Activated B cell treated with CpG ODN at 0.5 μM for 24 hours (primary cell): ENCODE results near the gene SSPN. TPM values are rescaled to one million over a fixed set of nuclear protein-coding genes. Genes with fewer than 3 reads are reported as not detected.

Experiments used
- ATAC-seq: fragments of 200-7000 bp; cut with Tn5 transposase; one replicate; pipeline ENCODE4 v1.10.0; 2021; ENCODE audit warnings: low read depth, mild to moderate bottlenecking, moderate library complexity
- CTCF ChIA-PET: fragments of 350-600 bp; sonication (Branson Sonifier 250); formaldehyde crosslinking; loops from one replicate; lab custom pipeline; 2021; ENCODE audit warnings: antibody characterized with exemption; lab: Charles Lee
- POLR2A ChIA-PET: fragments of 350-600 bp; sonication (Branson Sonifier 250); formaldehyde crosslinking; loops from one replicate; lab custom pipeline; 2021; ENCODE audit warnings: antibody characterized with exemption; lab: Charles Lee
- DNase-seq: peaks from one replicate; pipeline ENCODE4 v3.0.0; 2022
- H3K27ac Mint-ChIP-seq: one replicate; pipeline ENCODE4 v1.8.0; 2020; ENCODE audit warnings: mixed read lengths
- H3K27me3 Mint-ChIP-seq: one replicate; pipeline ENCODE4 v1.8.0; 2021; ENCODE audit warnings: mixed read lengths
- H3K36me3 Mint-ChIP-seq: one replicate; pipeline ENCODE4 v1.8.0; 2021; ENCODE audit warnings: low read depth, mixed read lengths
- H3K4me1 Mint-ChIP-seq: one replicate; pipeline ENCODE4 v1.8.0; 2021; ENCODE audit warnings: mixed read lengths
- H3K4me3 Mint-ChIP-seq: one replicate; pipeline ENCODE4 v1.8.0; 2020; ENCODE audit warnings: mild to moderate bottlenecking, mixed read lengths
- H3K9me3 Mint-ChIP-seq: one replicate; pipeline ENCODE4 v1.8.0; 2020; ENCODE audit warnings: mixed read lengths
- intact Hi-C: fragments of 100-400 bp; cut with micrococcal nuclease; formaldehyde crosslinking; loops from one replicate; pipeline ENCODE4 v1.15.1; 2024
- total RNA-seq: library from RNA; stranded (reverse); gene quantifications from 2 replicates; pipeline ENCODE4 v1.2.3, GENCODE V29; 2022
- TF ChIP-seq, protein P1 (sequence below): fragments of 200-600 bp; IDR thresholded peaks from one replicate; pipeline ENCODE4 v1.8.0; 2022; ENCODE audit warnings: antibody characterized with exemption, mild to moderate bottlenecking

SSPN gene
- total RNA-seq, 1 donor from 2014 or later: 3.0 TPM

DNA sequence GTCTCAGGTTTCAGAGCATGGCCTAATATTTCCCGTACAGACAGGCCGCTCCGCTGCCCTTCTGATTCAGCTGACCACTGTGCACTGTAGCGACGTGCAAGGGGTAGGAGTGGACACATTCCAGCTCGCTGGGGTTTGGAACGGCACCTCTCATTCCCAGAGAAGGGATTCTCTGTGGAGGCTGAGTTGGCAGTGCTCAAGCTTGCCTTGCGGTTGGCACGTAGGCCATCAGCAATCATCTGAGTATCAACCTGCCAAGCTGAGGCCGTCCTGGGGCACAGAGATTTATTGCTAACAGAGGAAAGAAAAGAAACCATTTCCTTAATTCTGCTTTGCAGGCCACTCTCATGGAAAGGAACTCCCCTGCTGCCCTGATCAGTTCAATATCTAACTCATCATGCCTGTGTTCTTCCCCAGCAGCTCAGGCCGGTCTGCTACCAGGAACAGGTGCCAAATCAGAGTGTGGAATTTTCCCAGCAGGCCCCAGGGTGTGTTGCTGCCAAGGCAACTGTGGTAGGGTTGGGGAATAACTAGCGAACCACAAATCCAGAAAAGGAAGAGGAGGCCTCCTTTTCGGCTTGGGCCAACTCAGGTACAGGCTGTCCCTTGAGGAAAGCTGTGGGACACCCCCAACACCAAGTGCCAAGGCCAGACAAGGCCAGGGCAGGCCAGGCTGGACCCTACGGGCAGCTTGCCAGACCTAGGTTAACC is 92.5 kb downstream of the SSPN start:
- intact Hi-C loops: no loop called here
- Mint-ChIP-seq H3K4me1 (peaks cover 5% of the 10 kb centered on the region), H3K27ac (no peak overlapping the region), H3K4me3 (no peak overlapping the region), H3K27me3 (no peaks in the 10 kb centered on the region), H3K36me3 (no peaks in the 10 kb centered on the region), H3K9me3 (no peaks in the 10 kb centered on the region)
- DNase-seq (no peak), ATAC-seq (no peak)
- TF ChIP-seq, protein P1, sequence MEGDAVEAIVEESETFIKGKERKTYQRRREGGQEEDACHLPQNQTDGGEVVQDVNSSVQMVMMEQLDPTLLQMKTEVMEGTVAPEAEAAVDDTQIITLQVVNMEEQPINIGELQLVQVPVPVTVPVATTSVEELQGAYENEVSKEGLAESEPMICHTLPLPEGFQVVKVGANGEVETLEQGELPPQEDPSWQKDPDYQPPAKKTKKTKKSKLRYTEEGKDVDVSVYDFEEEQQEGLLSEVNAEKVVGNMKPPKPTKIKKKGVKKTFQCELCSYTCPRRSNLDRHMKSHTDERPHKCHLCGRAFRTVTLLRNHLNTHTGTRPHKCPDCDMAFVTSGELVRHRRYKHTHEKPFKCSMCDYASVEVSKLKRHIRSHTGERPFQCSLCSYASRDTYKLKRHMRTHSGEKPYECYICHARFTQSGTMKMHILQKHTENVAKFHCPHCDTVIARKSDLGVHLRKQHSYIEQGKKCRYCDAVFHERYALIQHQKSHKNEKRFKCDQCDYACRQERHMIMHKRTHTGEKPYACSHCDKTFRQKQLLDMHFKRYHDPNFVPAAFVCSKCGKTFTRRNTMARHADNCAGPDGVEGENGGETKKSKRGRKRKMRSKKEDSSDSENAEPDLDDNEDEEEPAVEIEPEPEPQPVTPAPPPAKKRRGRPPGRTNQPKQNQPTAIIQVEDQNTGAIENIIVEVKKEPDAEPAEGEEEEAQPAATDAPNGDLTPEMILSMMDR: no peak
- ChIA-PET CTCF (no interaction called here), POLR2A (no interaction called here)

GRCh38 chr12:26290565-26290964 is 95.2 kb downstream of the SSPN start:
- Mint-ChIP-seq H3K27ac (no peak overlapping the region), H3K36me3 (no peaks in the 10 kb centered on the region)

DNA sequence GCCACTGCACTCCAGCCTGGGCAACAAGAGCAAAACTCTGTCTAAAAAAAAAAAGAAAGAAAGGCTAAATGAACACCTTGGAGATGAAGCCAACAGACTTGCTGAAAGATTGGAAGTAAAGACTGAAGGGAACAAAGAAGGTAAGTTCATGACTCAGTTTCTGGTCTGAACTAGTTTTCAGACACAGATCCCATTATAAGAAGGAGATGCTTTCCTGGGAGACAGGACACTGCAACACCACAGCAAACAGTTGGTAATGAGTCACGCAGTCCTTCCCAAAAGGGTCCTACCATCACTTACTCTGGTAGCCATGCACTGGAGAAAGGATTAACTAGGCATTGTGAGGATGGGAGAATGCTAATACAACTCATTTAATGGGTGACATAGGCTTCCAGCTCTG is 97.2 kb downstream of the SSPN start:
- DNase-seq: no peak
- ATAC-seq: no peak
- no peak overlapping the region for H3K4me3 Mint-ChIP-seq
- ChIA-PET POLR2A (no interaction called here), CTCF (no interaction called here)
- intact Hi-C loops: no loop called here
- H3K4me1 Mint-ChIP-seq: peaks cover 4% of the 10 kb centered on the region
- H3K27me3 Mint-ChIP-seq: no peaks in the 10 kb centered on the region
- TF ChIP-seq, protein P1: no peak
- H3K27ac Mint-ChIP-seq: no peak overlapping the region
- no peaks in the 10 kb centered on the region for H3K36me3 Mint-ChIP-seq
- H3K9me3 Mint-ChIP-seq: no peaks in the 10 kb centered on the region

More at GRCh38 chr12:26290565-26290964, 95.2 kb downstream of the SSPN start:
- ATAC-seq (no peak), DNase-seq (no peak)
- CTCF ChIA-PET: no interaction called here
- Mint-ChIP-seq H3K9me3 (no peaks in the 10 kb centered on the region), H3K4me3 (no peak overlapping the region), H3K27me3 (no peaks in the 10 kb centered on the region), H3K4me1 (peaks cover 4% of the 10 kb centered on the region)
- TF ChIP-seq, protein P1: no peak
- POLR2A ChIA-PET: no interaction called here
- intact Hi-C loops: no loop called here

DNA sequence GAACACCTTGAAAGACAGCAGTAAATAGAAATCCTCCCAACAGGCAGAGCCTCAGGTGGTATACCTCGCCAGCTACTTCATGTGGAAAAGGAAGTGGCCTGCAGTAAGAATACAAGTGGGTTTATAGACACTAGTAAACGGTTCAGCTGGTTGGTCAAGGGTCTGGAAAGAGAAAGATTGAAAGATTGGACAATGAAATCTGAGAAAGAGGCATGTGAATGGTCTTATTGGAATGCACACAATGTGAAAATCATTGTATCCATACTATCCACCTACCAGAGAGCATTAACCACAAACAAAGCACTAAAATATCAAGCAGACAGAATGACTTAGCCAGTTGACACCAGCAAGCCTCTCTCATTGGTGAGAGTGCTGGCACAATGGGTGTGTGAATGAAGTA is 98.2 kb downstream of the SSPN start:
- ATAC-seq (no peak), DNase-seq (no peak)
- peaks cover 13% of the 10 kb centered on the region for H3K4me1 Mint-ChIP-seq
- no peak overlapping the region for H3K4me3 Mint-ChIP-seq
- H3K36me3 Mint-ChIP-seq: no peaks in the 10 kb centered on the region
- no peaks in the 10 kb centered on the region for H3K27me3 Mint-ChIP-seq
- no peak overlapping the region for H3K27ac Mint-ChIP-seq
- ChIA-PET CTCF (interaction anchor here (0.6 kb wide), 1 partner anchor 187 kb away, joined by 3 read pairs; no protein-coding TSS in a partner anchor), POLR2A (interaction anchor here (0.7 kb wide), 1 partner anchor 148 kb away, joined by 3 read pairs; no protein-coding TSS in a partner anchor)
- TF ChIP-seq, protein P1: no peak
- no peaks in the 10 kb centered on the region for H3K9me3 Mint-ChIP-seq
- intact Hi-C loops: no loop called here

- peaks cover 26% of the 10 kb centered on the region for H3K4me1 Mint-ChIP-seq
- TF ChIP-seq, protein P1: no peak
These were observed 99.6 kb downstream of the SSPN start for GRCh38 chr12:26295001-26295400.

More at GRCh38 chr12:26295001-26295400, 99.6 kb downstream of the SSPN start:
- Mint-ChIP-seq H3K4me3 (no peak overlapping the region), H3K27ac (no peak overlapping the region), H3K9me3 (no peaks in the 10 kb centered on the region), H3K36me3 (no peaks in the 10 kb centered on the region), H3K27me3 (no peaks in the 10 kb centered on the region)
- ATAC-seq: no peak
- intact Hi-C loops: loop anchor here (5.0 kb wide), 1 partner anchor 642 kb away; the partner anchor contains the start of genes FGFR1OP2 and INTS13
- DNase-seq: no peak
- CTCF ChIA-PET: no interaction called here
- POLR2A ChIA-PET: no interaction called here
